ENCODE measurements around the gene CASTOR1.

CASTOR1 gene

DNA sequence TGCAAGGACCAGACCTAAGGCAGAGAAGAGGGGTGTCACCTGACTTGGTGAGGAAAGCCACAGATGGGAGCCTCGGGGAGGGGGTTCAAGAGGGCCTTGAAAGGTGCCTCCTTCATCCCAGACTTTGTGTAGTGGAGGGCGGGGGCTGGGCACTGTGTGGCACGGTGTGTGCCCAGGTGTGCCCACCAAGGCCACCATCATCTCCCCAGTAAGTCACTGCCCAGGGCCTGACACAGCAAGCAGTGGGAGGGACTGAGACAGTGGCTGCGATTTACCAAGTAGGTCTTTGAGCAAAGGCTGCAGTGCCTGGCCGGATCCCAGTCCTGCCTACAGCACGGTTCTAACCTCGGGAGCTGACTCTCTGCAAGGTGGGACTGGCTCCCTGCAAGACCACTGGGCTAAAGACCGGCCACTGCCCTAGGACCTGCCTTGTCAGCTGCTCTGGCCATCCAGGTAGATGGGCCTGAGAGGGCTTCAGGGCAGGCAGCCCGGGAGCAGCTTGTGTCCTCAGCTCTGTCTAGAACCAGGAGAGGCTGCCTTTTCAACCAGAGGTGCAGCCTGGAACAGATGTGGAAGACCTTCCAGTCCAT lies 24.1 kb downstream of the CASTOR1 start:
- H3K4me3 ChIP-seq (ENCODE audit: low read length): no peak overlapping the region
- no peak for DNase-seq (ENCODE audit: low read depth)
- TF ChIP-seq, protein P1, sequence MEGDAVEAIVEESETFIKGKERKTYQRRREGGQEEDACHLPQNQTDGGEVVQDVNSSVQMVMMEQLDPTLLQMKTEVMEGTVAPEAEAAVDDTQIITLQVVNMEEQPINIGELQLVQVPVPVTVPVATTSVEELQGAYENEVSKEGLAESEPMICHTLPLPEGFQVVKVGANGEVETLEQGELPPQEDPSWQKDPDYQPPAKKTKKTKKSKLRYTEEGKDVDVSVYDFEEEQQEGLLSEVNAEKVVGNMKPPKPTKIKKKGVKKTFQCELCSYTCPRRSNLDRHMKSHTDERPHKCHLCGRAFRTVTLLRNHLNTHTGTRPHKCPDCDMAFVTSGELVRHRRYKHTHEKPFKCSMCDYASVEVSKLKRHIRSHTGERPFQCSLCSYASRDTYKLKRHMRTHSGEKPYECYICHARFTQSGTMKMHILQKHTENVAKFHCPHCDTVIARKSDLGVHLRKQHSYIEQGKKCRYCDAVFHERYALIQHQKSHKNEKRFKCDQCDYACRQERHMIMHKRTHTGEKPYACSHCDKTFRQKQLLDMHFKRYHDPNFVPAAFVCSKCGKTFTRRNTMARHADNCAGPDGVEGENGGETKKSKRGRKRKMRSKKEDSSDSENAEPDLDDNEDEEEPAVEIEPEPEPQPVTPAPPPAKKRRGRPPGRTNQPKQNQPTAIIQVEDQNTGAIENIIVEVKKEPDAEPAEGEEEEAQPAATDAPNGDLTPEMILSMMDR (IDR thresholded peaks at IDR 0.05; ENCODE audit: insufficient read depth, low read depth, low read length, missing control alignments): no peak

DNA sequence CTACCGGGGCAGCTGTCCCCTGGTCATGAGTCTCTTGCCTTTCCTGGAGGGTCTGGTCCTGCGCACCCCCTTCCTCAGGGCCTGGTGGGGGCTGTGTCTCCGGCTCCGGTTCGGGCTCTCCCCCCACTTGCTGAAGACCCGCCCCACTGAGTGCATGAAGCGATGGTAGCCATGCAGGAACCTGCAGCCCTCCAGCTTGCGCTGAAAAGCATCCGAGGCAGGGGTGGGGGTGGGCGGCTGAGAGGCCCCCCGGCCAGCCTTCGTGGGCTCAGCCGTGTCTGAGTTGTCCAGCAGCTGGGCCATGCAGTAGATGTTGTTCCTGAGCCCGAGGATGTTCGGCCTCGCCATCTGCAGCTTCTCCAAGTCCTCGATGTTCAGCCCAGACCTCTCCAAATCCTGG lies 25.4 kb downstream of the CASTOR1 start:
- TF ChIP-seq, protein P1 (IDR thresholded peaks at IDR 0.05; ENCODE audit: insufficient read depth, low read depth, low read length, missing control alignments): no peak

DNA sequence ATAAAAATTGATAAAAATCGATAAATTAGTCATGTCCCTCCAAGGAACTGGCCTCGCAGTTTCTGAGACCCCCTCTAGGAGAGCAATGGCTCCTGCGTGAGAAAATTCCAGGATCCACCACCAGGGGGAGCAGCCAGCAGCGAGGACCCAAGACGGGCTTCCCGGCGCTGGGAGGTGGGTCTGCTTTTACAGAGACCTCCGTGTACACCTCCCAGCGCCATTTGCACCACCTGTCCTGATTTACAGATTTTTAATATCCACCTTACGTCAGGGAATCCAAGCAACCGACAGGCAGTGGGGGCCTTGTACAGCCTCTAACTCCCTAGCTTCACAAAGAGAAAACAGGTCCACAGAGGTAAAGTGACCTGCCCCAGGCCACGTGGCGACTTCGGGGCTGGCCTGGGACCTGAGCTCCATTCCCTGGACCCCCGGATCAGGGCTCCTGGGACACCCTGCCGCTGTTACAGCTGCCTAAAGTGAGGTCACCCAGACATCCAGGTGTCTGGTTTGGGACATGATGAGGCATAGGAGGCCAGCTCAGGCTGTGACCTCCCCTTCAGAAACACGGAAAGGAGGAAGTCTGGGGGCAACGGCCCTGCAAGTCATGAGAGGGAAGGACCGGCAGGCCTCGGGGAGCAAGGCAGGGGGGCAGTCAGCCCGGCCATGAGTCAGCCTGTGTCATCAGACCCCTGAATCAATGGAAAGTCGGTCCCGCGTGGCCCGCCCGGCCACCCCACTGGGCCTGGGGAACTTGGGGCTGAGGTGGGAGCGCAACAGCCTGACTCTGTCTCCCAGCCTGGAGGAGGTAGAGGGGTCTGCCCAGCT lies 26.2 kb downstream of the CASTOR1 start:
- TF ChIP-seq, protein P1 (IDR thresholded peaks at IDR 0.05; ENCODE audit: insufficient read depth, low read depth, low read length, missing control alignments): peak; percentile 95
- DNase-seq (ENCODE audit: low read depth): peak; percentile 53
- no peak overlapping the region for H3K4me3 ChIP-seq (ENCODE audit: low read length)

More for the DNA sequence above, 25.4 kb downstream of the CASTOR1 start:
- no peak for DNase-seq (ENCODE audit: low read depth)
- no peak overlapping the region for H3K4me3 ChIP-seq (ENCODE audit: low read length)

DNA sequence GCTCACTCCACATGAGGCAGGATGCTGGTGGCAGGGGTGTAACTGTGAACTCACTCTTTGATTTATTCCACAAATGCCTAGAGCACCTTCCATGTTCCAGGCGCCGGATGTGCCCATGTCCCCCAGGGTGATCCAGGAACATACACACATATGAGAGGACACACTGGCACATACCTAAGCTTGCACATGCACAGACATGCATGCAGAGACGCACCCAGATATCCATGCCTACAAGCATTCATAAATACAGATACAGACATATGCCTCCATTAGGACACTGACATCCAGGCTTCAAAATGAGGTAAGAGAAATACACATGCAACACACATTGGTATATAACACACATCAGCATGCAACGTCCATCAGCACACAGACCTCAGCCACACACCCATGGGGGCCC lies 27.2 kb downstream of the CASTOR1 start:
- no peak overlapping the region for H3K4me3 ChIP-seq (ENCODE audit: low read length)
- TF ChIP-seq, protein P1 (IDR thresholded peaks at IDR 0.05; ENCODE audit: insufficient read depth, low read depth, low read length, missing control alignments): no peak
- peak; percentile 76 for DNase-seq (ENCODE audit: low read depth)

DNA sequence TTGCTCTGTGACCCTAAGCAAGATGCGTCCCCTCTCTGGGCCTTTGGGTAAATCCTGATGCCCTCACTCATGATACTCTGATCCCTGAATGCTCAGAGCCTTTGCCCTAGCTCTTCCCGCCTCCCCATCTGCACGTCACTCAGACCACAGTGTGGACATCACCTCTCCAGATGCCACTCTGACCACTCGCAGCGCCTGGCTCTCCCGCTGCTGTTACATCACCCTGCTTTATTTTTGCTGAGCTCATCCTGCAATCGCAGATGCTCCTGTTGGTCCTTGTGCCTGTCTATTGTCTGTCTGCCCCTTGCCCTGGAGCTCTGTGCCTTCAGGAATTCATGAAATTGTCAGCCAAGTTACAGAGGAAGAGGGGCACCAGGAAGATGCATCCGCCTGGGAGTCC lies 28.2 kb downstream of the CASTOR1 start:
- H3K4me3 ChIP-seq (ENCODE audit: low read length): no peak overlapping the region
- TF ChIP-seq, protein P1 (IDR thresholded peaks at IDR 0.05; ENCODE audit: insufficient read depth, low read depth, low read length, missing control alignments): no peak
- DNase-seq (ENCODE audit: low read depth): no peak

DNA sequence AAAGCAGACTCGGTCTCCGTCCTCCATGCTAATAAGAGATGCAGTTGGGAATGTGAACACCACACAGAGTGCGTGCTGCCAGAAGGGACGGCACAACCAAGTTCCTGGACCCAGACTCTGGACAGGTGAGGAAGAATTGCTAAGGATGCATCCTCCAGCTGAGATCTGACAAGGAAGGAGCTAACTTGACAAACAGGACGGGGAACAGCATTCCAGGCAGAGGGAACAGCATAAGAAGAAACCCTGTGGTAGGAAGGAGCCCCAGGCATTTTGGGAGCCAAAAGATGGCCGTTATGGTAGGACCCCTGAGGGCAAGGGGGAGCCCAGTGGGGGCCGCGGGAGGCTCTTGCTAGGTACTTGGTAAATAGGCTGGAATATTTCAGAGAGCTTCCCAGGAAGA lies 28.6 kb downstream of the CASTOR1 start:
- no peak for DNase-seq (ENCODE audit: low read depth)
- no peak overlapping the region for H3K4me3 ChIP-seq (ENCODE audit: low read length)
- TF ChIP-seq, protein P1 (IDR thresholded peaks at IDR 0.05; ENCODE audit: insufficient read depth, low read depth, low read length, missing control alignments): no peak

All from epithelial cell of esophagus (primary cell).